NB4 (cell line): ENCODE results near the gene DNASE1L3.

ENCODE experiments used
- POLR2A ChIP-seq: IDR thresholded peaks from 2 replicates; pipeline ENCODE4 v1.6.1; 2011; ENCODE audit warnings: mild to moderate bottlenecking; ENCODE audit not compliant: insufficient read length; ENCODE audit errors: extremely low read depth
- TF ChIP-seq, protein P1 (sequence below): IDR thresholded peaks from one replicate; pipeline ENCODE4 v1.5.1; 2012; ENCODE audit warnings: low read depth, low read length

DNA sequence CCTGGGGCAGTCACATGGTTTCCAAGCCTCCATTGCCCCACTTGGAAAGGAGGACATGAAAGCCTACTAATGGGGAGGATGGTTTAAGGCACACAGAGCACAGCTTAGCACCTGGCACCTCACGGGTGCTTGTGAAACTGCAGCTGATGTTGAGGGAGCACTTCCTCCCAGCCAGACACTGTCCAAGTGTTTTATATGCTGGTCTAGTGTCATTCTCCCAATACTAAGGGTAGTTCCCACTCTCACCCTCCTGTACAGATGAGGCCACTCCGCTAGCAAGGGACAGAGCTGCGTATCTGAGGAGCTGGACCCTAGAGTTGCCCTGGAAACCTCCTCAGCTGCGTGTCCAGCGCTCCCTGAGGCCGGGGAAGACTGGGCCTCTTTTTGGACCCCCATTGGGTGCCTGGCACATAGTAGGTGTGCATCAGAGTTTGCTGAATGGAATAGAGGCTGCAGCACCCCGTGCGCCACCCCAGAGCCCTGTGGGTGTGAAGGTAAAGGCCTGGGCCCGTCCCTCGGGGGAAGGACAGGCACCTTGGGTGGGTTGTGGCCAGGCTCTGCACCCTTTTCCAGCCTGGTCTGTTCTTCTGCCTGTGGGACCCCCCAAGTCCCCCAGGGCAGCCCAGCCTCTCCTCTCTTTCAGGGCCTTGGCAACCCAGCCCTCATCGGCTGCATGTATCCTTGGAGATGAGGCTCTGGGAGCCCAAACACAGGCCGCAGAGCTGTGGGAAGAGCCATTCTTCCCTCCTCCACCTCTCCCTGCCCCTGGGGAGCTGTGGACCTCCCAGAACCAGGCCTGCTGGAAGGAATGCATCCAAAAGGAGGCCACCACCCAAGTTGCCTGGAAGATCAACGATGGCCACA is 31.3 kb downstream of the DNASE1L3 start:
- TF ChIP-seq, protein P1, sequence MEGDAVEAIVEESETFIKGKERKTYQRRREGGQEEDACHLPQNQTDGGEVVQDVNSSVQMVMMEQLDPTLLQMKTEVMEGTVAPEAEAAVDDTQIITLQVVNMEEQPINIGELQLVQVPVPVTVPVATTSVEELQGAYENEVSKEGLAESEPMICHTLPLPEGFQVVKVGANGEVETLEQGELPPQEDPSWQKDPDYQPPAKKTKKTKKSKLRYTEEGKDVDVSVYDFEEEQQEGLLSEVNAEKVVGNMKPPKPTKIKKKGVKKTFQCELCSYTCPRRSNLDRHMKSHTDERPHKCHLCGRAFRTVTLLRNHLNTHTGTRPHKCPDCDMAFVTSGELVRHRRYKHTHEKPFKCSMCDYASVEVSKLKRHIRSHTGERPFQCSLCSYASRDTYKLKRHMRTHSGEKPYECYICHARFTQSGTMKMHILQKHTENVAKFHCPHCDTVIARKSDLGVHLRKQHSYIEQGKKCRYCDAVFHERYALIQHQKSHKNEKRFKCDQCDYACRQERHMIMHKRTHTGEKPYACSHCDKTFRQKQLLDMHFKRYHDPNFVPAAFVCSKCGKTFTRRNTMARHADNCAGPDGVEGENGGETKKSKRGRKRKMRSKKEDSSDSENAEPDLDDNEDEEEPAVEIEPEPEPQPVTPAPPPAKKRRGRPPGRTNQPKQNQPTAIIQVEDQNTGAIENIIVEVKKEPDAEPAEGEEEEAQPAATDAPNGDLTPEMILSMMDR: no peak
- TF ChIP-seq POLR2A: no peak
